GM18499 (cell line): ENCODE results near the gene COPS3.

Experiments used
- ATAC-seq: cut with Tn5 transposase; IDR thresholded peaks from one replicate; pipeline ENCODE4 v1.9.1; 2021; ENCODE audit warnings: moderate number of reproducible peaks; ENCODE audit not compliant: insufficient read depth, unreplicated experiment

COPS3 gene

GRCh38 chr17:17200311-17200710 lies 80.7 kb downstream of the COPS3 start:
- ATAC-seq: no peak

- ATAC-seq: no peak
Measured at GRCh38 chr17:17198281-17198680, 82.8 kb downstream of the COPS3 start.

- ATAC-seq: no peak
Measured at GRCh38 chr17:17196776-17197175, 84.3 kb downstream of the COPS3 start.
